K562 (cell line): ENCODE data around the gene UBXN1. TPM values are rescaled to one million over a fixed set of nuclear protein-coding genes. Genes with fewer than 3 reads are reported as not detected.

ENCODE experiments used
- AFF1 ChIP-seq, 2 experiments: fragments of 450-650 bp; IDR thresholded peaks; 2 replicates each; pipeline ENCODE4 v1.6.1; 2018; ENCODE audit warnings: mild to moderate bottlenecking in 2 of 2, low read depth in 1 of 2; ENCODE audit not compliant: partially characterized antibody in 2 of 2
- FOS ChIP-seq: IDR thresholded peaks from 3 replicates; pipeline ENCODE4 v1.6.1; 2011; ENCODE audit not compliant: insufficient read length; ENCODE audit errors: extremely low read depth
- HDAC1 ChIP-seq, 2 experiments: fragments of 450-650 bp; IDR thresholded peaks; 2 replicates each; pipeline ENCODE4 v1.6.1; 2016 to 2017; ENCODE audit warnings: inconsistent platforms in 1 of 2, mild to moderate bottlenecking in 1 of 2, moderate library complexity in 1 of 2
- HDAC8 ChIP-seq: fragments of 450-650 bp; IDR thresholded peaks from 2 replicates; pipeline ENCODE4 v1.6.1; 2016; ENCODE audit warnings: mild to moderate bottlenecking, missing genetic modification characterization, moderate library complexity, missing compliant biosample characterization
- KHSRP ChIP-seq: fragments of 450-650 bp; IDR thresholded peaks from 2 replicates; pipeline ENCODE4 v1.6.1; 2017
- MAFF ChIP-seq: IDR thresholded peaks from 2 replicates; pipeline ENCODE4 v1.6.1; 2012; ENCODE audit warnings: low read length, improper control_type of control experiment
- MCM5 ChIP-seq: fragments of 450-650 bp; IDR thresholded peaks from 2 replicates; pipeline ENCODE4 v1.6.1; 2016; ENCODE audit warnings: low read depth
- MEF2D ChIP-seq: conservative IDR thresholded peaks from 2 replicates; pipeline ENCODE4 v1.6.1; 2016; ENCODE audit warnings: low read depth, missing genetic modification characterization, missing compliant biosample characterization
- NCOA6 ChIP-seq: fragments of 450-650 bp; IDR thresholded peaks from 2 replicates; pipeline ENCODE4 v1.6.1; 2017; ENCODE audit warnings: mild to moderate bottlenecking
- NFATC3 ChIP-seq: fragments of 450-650 bp; IDR thresholded peaks from 2 replicates; pipeline ENCODE4 v1.6.1; 2017; ENCODE audit warnings: mild to moderate bottlenecking
- NFXL1 ChIP-seq: fragments of 450-650 bp; formaldehyde crosslinking; IDR thresholded peaks from 2 replicates; pipeline ENCODE4 v1.4.0; 2021; ENCODE audit warnings: mild to moderate bottlenecking
- NONO ChIP-seq, 2 experiments: fragments of 200-400 bp in 1 of 2; fragments of 450-650 bp in 1 of 2; formaldehyde crosslinking in 1 of 2; IDR thresholded peaks; 2 replicates each; pipeline ENCODE4 v1.6.1; 2017; ENCODE audit warnings: low read depth in 2 of 2, mild to moderate bottlenecking in 2 of 2, moderate library complexity in 2 of 2, low read length in 1 of 2
- NR2C1 ChIP-seq, 2 experiments: fragments of 450-650 bp; IDR thresholded peaks; 2 replicates each; pipeline ENCODE4 v1.6.1; 2017; ENCODE audit warnings: mild to moderate bottlenecking in 2 of 2, antibody characterized with exemption in 1 of 2, inconsistent platforms in 1 of 2, missing compliant biosample characterization in 1 of 2, missing genetic modification characterization in 1 of 2
- RBM39 ChIP-seq: fragments of 200-400 bp; formaldehyde crosslinking; optimal IDR thresholded peaks from 2 replicates; pipeline ENCODE3; 2018; ENCODE audit warnings: low read depth, low read length
- SNAPC5 ChIP-seq: fragments of 250-450 bp; sonication (Bioruptor Pico); IDR thresholded peaks from 2 replicates; pipeline ENCODE4 v1.8.0; 2021; ENCODE audit warnings: moderate library complexity, mild to moderate bottlenecking, inconsistent platforms
- SP1 ChIP-seq: sonication (generic); formaldehyde crosslinking; IDR thresholded peaks from 2 replicates; pipeline ENCODE4 v1.8.1; 2022; ENCODE audit warnings: mild to moderate bottlenecking, missing genetic modification reagents
- TBL1XR1 ChIP-seq, 2 experiments: IDR thresholded peaks; 2 replicates each; pipeline ENCODE4 v1.6.1; 2012; ENCODE audit warnings: improper control_type of control experiment in 2 of 2, low read length in 2 of 2, mild to moderate bottlenecking in 1 of 2
- THRAP3 ChIP-seq: fragments of 450-650 bp; IDR thresholded peaks from 2 replicates; pipeline ENCODE4 v1.6.1; 2016; ENCODE audit warnings: mild to moderate bottlenecking, inconsistent platforms, borderline replicate concordance
- ZNF143 ChIP-seq: sonication (generic); formaldehyde crosslinking; IDR thresholded peaks from 2 replicates; pipeline ENCODE4 v1.9.0; 2022; ENCODE audit warnings: mild to moderate bottlenecking, missing genetic modification reagents
- ZNF282 ChIP-seq: sonication (generic); formaldehyde crosslinking; IDR thresholded peaks from 2 replicates; pipeline ENCODE4 v1.8.1; 2023; ENCODE audit warnings: missing genetic modification reagents
- ZNF324 ChIP-seq: fragments of 250-450 bp; sonication (Bioruptor Pico); IDR thresholded peaks from 2 replicates; pipeline ENCODE4 v1.4.0; 2020; ENCODE audit warnings: mild to moderate bottlenecking
- ZNF717 ChIP-seq: fragments of 250-450 bp; sonication (Bioruptor Pico); IDR thresholded peaks from 2 replicates; pipeline ENCODE4 v1.5.0; 2021
- ZNF75A ChIP-seq: fragments of 450-650 bp; formaldehyde crosslinking; IDR thresholded peaks from 2 replicates; pipeline ENCODE4 v1.4.0; 2020; ENCODE audit warnings: mild to moderate bottlenecking
- ZNF766 ChIP-seq: fragments of 200-800 bp; sonication (Bioruptor generic); conservative IDR thresholded peaks from 2 replicates; pipeline ENCODE4 v1.6.1; 2016; ENCODE audit warnings: missing genetic modification characterization, missing compliant biosample characterization
- polyA plus RNA-seq, 8 experiments: library from polyadenylated mRNA; depleted of rRNA in 4 of 8; stranded (reverse) in 5 of 8; unstranded in 3 of 8; fragments of >200 nt; fragmentation: Nextera tagmentation in 2 of 8; fragmentation: Illumina TruSeq in 1 of 8; extraction: Ambion mirVana in 2 of 8; extraction: Trizol in 1 of 8; gene quantifications; 2 replicates each; pipeline versions ENCODE4 v1.2.1 to v1.2.3, GENCODE V29; 2011 to 2014; ENCODE audit warnings: inconsistent platforms in 1 of 8, missing spikeins in 1 of 8
- total RNA-seq, 7 experiments: library from RNA; depleted of rRNA in 6 of 7; stranded (reverse); fragments of >200 nt in 6 of 7; fragmentation: Illumina TruSeq in 2 of 7; extraction: Trizol in 2 of 7; gene quantifications; 2 replicates each; pipeline versions ENCODE4 v1.2.1 to v1.2.3, GENCODE V29; 2011 to 2021; ENCODE audit warnings: low replicate concordance in 1 of 7

UBXN1 gene
- total and polyA plus RNA-seq, 9 of the 15 experiments (the other 6 are each of a cell fraction or from before 2014, with no cell fraction given): 4.8 to 263 (median 99.7) TPM

GRCh38 chr11:62665599-62666258 lies 13.1 kb downstream of the UBXN1 start (continued):
- TF ChIP-seq ZNF143 (CRISPR knock-in tag): peak; percentile 36; the same call in 1 of the 2 replicates
- TF ChIP-seq ZNF282 (CRISPR knock-in tag): no peak
- 0 out of 2 replicates have a peak, but pooled peaks have one; percentile 19 for TF ChIP-seq MEF2D (tag)
- TF ChIP-seq RBM39: peak; percentile 96
- TF ChIP-seq ZNF766 (CRISPR knock-in tag): no peak
- TF ChIP-seq TBL1XR1 (IDR thresholded peaks at IDR 0.05; ENCODE audit: low read length in 2 of 2): 0 out of 4 replicates have a peak, but pooled peaks of 1 of the 2 experiments have one; percentile 13
- TF ChIP-seq SNAPC5 (CRISPR knock-in tag): no peak
- no peak for TF ChIP-seq NR2C1 (IDR thresholded peaks at IDR 0.05)
- no peak for TF ChIP-seq NR2C1 (tag; IDR thresholded peaks at IDR 0.05)
- TF ChIP-seq KHSRP: no peak
- no peak for TF ChIP-seq ZNF324
- no peak for TF ChIP-seq HDAC8 (tag)
- TF ChIP-seq THRAP3: no peak; the same call in 1 of the 2 replicates
- no peak for TF ChIP-seq MAFF
- 0 out of 4 replicates have a peak, but pooled peaks of 1 of the 2 experiments have one; percentile 20 for TF ChIP-seq NONO (IDR thresholded peaks at IDR 0.05; ENCODE audit: low read depth in 2 of 2, low read length in 1 of 2)
- TF ChIP-seq MCM5: no peak
- TF ChIP-seq FOS: no peak
- no peak for TF ChIP-seq ZNF717
- TF ChIP-seq HDAC1 (IDR thresholded peaks at IDR 0.05): peak in 1 of 2 experiments; percentile 2; a peak in 1 of 4 replicates
- TF ChIP-seq NFXL1: 0 out of 2 replicates have a peak, but pooled peaks have one; percentile 2
- no peak for TF ChIP-seq SP1
- TF ChIP-seq AFF1 (IDR thresholded peaks at IDR 0.05; ENCODE audit: low read depth in 1 of 2, partially characterized antibody in 2 of 2): peak; percentile 26 to 53
- no peak; the same call in 1 of the 2 replicates for TF ChIP-seq NCOA6
- 0 out of 2 replicates have a peak, but pooled peaks have one; percentile 53 for TF ChIP-seq NFATC3
- no peak for TF ChIP-seq ZNF75A (CRISPR knock-in tag)
